ENCODE data around the gene WDR46.

- TF ChIP-seq, protein P1, sequence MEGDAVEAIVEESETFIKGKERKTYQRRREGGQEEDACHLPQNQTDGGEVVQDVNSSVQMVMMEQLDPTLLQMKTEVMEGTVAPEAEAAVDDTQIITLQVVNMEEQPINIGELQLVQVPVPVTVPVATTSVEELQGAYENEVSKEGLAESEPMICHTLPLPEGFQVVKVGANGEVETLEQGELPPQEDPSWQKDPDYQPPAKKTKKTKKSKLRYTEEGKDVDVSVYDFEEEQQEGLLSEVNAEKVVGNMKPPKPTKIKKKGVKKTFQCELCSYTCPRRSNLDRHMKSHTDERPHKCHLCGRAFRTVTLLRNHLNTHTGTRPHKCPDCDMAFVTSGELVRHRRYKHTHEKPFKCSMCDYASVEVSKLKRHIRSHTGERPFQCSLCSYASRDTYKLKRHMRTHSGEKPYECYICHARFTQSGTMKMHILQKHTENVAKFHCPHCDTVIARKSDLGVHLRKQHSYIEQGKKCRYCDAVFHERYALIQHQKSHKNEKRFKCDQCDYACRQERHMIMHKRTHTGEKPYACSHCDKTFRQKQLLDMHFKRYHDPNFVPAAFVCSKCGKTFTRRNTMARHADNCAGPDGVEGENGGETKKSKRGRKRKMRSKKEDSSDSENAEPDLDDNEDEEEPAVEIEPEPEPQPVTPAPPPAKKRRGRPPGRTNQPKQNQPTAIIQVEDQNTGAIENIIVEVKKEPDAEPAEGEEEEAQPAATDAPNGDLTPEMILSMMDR (IDR thresholded peaks at IDR 0.05): no peak
- TF ChIP-seq POLR2AphosphoS5 (IDR thresholded peaks at IDR 0.05; ENCODE audit: insufficient read depth in 1 of 2, low read depth in 1 of 2): no peak
Measured at GRCh38 chr6:33305052-33305451, 16.0 kb upstream of the WDR46 start.
